Measurements from ENCODE around the gene TLE4. TPM values are rescaled to one million over a fixed set of nuclear protein-coding genes. Genes with fewer than 3 reads are reported as not detected.

TLE4 gene
- total RNA-seq, 1 donor from 2014 or later: 16.3 TPM

- TF ChIP-seq CTCF (conservative IDR thresholded peaks at IDR 0.05; ENCODE audit: low read depth, low read length): no peak
- no peak for DNase-seq (ENCODE audit: low read depth)
- no peak overlapping the region for H3K4me3 ChIP-seq (ENCODE audit: low read depth, low read length)
These were observed 102.5 kb downstream of the TLE4 start for GRCh38 chr9:79674052-79674777.

- TF ChIP-seq CTCF (conservative IDR thresholded peaks at IDR 0.05; ENCODE audit: low read depth, low read length): no peak
These were observed 109.8 kb downstream of the TLE4 start for GRCh38 chr9:79681576-79681975.

GRCh38 chr9:79682076-79682736 lies 110.4 kb downstream of the TLE4 start:
- H3K4me3 ChIP-seq (ENCODE audit: low read depth, low read length): no peak overlapping the region
- DNase-seq (ENCODE audit: low read depth): no peak
- TF ChIP-seq CTCF (conservative IDR thresholded peaks at IDR 0.05; ENCODE audit: low read depth, low read length): no peak

More at GRCh38 chr9:79681576-79681975, 109.8 kb downstream of the TLE4 start:
- H3K4me3 ChIP-seq (ENCODE audit: low read depth, low read length): no peak overlapping the region
- DNase-seq (ENCODE audit: low read depth): no peak

GRCh38 chr9:79684059-79684458 lies 112.3 kb downstream of the TLE4 start:
- no peak for DNase-seq (ENCODE audit: low read depth)
- no peak for TF ChIP-seq CTCF (conservative IDR thresholded peaks at IDR 0.05; ENCODE audit: low read depth, low read length)
- H3K4me3 ChIP-seq (ENCODE audit: low read depth, low read length): no peak overlapping the region

- H3K4me3 ChIP-seq (ENCODE audit: low read depth, low read length): no peak overlapping the region
- no peak for TF ChIP-seq CTCF (conservative IDR thresholded peaks at IDR 0.05; ENCODE audit: low read depth, low read length)
- DNase-seq (ENCODE audit: low read depth): no peak
These were observed 113.2 kb downstream of the TLE4 start for GRCh38 chr9:79684711-79685575.

- no peak for DNase-seq (ENCODE audit: low read depth)
- TF ChIP-seq CTCF (conservative IDR thresholded peaks at IDR 0.05; ENCODE audit: low read depth, low read length): no peak
- no peak overlapping the region for H3K4me3 ChIP-seq (ENCODE audit: low read depth, low read length)
These were observed 113.8 kb downstream of the TLE4 start for GRCh38 chr9:79685577-79685976.

Data from epithelial cell of proximal tubule (primary cell).